GM23338 (cell line): Measurements from ENCODE around the gene THAP5.

ENCODE experiments used
- EZH2phosphoT487 ChIP-seq: fragments of 200-600 bp; sonication (generic); IDR thresholded peaks from one replicate; pipeline ENCODE4 v1.8.1; 2018; ENCODE audit warnings: antibody characterized with exemption; ENCODE audit not compliant: unreplicated experiment
- POLR2AphosphoS5 ChIP-seq: IDR thresholded peaks from 2 replicates; pipeline ENCODE4 v1.6.1; 2016; ENCODE audit warnings: antibody characterized with exemption, low read depth
- ZNF114 ChIP-seq: fragments of 250-450 bp; sonication (Bioruptor Pico); IDR thresholded peaks from 2 replicates; pipeline ENCODE4 v1.5.0; 2020; ENCODE audit warnings: mild to moderate bottlenecking, moderate library complexity
- TF ChIP-seq, protein P1 (sequence below), 2 experiments: fragments of 200-600 bp in 1 of 2; sonication (generic) in 1 of 2; conservative IDR thresholded peaks; 2 replicates each; pipeline versions ENCODE4 v1.5.1 to v1.6.1; 2016 to 2017; ENCODE audit warnings: antibody characterized with exemption in 2 of 2, low read depth in 2 of 2, mild to moderate bottlenecking in 2 of 2, moderate library complexity in 1 of 2

DNA sequence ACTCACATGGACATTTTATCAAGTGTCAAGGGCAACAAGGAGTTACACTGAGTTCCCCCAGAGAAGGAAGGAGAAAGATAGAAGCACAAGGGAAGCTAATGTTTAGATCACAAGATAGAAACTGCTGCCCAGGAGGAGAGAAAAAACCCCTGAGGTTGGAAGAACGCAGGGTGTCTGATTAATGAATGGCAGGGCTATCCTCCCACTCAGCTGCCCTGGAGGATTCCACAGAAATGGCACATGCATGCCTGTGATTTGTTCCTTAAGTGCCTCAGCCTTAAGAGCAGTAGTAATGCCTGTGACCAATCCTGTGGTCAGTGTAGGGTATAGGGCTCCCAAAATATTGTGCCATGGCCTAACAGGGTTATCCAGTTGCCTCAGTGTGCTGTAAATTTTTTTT is 20.4 kb upstream of the THAP5 start:
- TF ChIP-seq EZH2phosphoT487 = no peak
- TF ChIP-seq, protein P1, sequence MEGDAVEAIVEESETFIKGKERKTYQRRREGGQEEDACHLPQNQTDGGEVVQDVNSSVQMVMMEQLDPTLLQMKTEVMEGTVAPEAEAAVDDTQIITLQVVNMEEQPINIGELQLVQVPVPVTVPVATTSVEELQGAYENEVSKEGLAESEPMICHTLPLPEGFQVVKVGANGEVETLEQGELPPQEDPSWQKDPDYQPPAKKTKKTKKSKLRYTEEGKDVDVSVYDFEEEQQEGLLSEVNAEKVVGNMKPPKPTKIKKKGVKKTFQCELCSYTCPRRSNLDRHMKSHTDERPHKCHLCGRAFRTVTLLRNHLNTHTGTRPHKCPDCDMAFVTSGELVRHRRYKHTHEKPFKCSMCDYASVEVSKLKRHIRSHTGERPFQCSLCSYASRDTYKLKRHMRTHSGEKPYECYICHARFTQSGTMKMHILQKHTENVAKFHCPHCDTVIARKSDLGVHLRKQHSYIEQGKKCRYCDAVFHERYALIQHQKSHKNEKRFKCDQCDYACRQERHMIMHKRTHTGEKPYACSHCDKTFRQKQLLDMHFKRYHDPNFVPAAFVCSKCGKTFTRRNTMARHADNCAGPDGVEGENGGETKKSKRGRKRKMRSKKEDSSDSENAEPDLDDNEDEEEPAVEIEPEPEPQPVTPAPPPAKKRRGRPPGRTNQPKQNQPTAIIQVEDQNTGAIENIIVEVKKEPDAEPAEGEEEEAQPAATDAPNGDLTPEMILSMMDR (conservative IDR thresholded peaks at IDR 0.05; ENCODE audit: low read depth in 2 of 2) = no peak
- TF ChIP-seq POLR2AphosphoS5 = no peak
- no peak for TF ChIP-seq ZNF114
